Glomerular visceral epithelial cell (primary cell): ENCODE results near the gene ANKFY1.

ENCODE experiments used
- DNase-seq: peaks from one replicate; pipeline ENCODE4 v3.0.0-alpha.2; 2016; ENCODE audit errors: extremely low spot score

ANKFY1 gene

DNA sequence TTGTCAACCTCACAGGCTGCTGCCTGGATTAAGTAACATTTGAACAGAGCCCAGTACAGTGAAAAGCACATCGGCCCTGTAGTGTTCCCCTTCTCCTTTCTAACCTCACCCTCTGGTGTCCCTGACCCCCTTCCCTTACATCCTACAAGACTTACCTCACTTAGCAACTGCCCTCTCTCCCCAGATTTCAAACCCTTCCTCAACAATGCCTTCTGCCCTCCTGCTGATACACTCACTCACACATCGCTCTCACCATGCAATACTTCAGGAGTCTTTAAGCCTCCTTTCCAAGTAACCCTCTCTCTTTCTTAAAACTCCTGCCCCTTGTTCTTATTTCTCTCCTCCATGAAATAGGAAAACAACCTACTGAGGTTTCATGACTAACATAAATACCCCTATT is 138.8 kb downstream of the ANKFY1 start:
- no peak for DNase-seq

- DNase-seq = no peak
Observed at GRCh38 chr17:4120332-4120731, 143.4 kb downstream of the ANKFY1 start.

DNA sequence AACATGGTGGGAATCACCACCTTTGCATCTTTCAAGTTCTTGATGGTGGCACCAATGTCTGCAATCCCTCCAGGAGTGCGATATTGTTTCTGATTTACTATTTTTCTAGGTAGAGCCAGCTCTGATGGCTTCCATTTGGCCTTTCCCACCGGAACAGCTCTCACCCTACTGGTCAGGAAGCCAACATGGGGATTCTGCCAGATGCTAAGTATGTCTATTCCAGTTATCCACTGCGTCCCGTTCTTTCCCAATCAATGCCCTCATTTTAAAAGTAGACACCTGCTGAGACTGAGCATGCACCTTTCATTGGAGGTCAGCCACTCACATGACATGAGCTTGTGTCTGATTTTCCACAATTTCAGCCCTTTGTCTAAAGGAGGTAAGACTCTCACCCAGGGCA is 144.5 kb downstream of the ANKFY1 start:
- no peak for DNase-seq

- DNase-seq = no peak
Observed at GRCh38 chr17:4118015-4118743, 145.6 kb downstream of the ANKFY1 start.

GRCh38 chr17:4116516-4116915 is 147.3 kb downstream of the ANKFY1 start:
- no peak for DNase-seq
